Activated T-cell treated with anti-CD3 and anti-CD28 coated beads, Interleukin-2, amount 50 U/mL, for 4 hours (primary cell): ENCODE measurements around the gene SAMSN1. TPM values are rescaled to one million over a fixed set of nuclear protein-coding genes. Genes with fewer than 3 reads are reported as not detected.

Experiments used
- ATAC-seq, 2 donors: fragments of 200-7000 bp; cut with Tn5 transposase; one replicate each; pipeline ENCODE4 v1.10.0; 2021
- DNase-seq: peaks from one replicate; pipeline ENCODE4 v3.0.0-alpha.2; 2020
- H3K27me3 Mint-ChIP-seq: one replicate; pipeline ENCODE4 v1.8.0; 2021; ENCODE audit warnings: low read depth, mixed read lengths
- H3K36me3 Mint-ChIP-seq: one replicate; pipeline ENCODE4 v1.8.0; 2022; ENCODE audit warnings: mixed read lengths; ENCODE audit not compliant: insufficient read depth
- H3K4me1 Mint-ChIP-seq: one replicate; pipeline ENCODE4 v1.8.0; 2021; ENCODE audit warnings: low read depth, mixed read lengths
- H3K4me3 Mint-ChIP-seq: one replicate; pipeline ENCODE4 v1.8.0; 2021; ENCODE audit warnings: mild to moderate bottlenecking, moderate library complexity, mixed read lengths
- H3K9me3 Mint-ChIP-seq: one replicate; pipeline ENCODE4 v1.8.0; 2021; ENCODE audit warnings: mixed read lengths
- total RNA-seq, 3 donors: library from RNA; stranded (reverse); gene quantifications; one replicate each; pipeline ENCODE4 v1.2.1, GENCODE V29; 2021

Gene SAMSN1
- 100 to 1,000 TPM in 1 of 3 donors, 10 to 100 TPM in 2; 54.0 to 107 (median 73.5) TPM for total RNA-seq

- DNase-seq, result peak; percentile 58
- H3K27me3 Mint-ChIP-seq, result no peaks in the 10 kb centered on the region
- H3K4me3 Mint-ChIP-seq, result peak within 1 kb of the TSS; percentile 94
- peaks cover 16% of the 10 kb centered on the region for H3K36me3 Mint-ChIP-seq
- H3K4me1 Mint-ChIP-seq, result peaks cover 58% of the 10 kb centered on the region
- peak; percentile 86 to 88 for ATAC-seq
- H3K9me3 Mint-ChIP-seq, result no peaks in the 10 kb centered on the region
Measured at GRCh38 chr21:14545906-14546480, at the start of gene SAMSN1. Gene SAMSN1, minus strand, starts transcription at chr21:14546315. Its CDS starts 54 bp downstream, at chr21:14546261.

- Mint-ChIP-seq H3K9me3 (peaks cover 22% of the 10 kb centered on the region), H3K27me3 (no peaks in the 10 kb centered on the region), H3K4me1 (peaks cover 18% of the 10 kb centered on the region), H3K36me3 (peaks cover 2% of the 10 kb centered on the region), H3K4me3 (no peak overlapping the region)
- DNase-seq (no peak), ATAC-seq (no peak)
Measured at GRCh38 chr21:14595449-14595848, 49.3 kb upstream of the SAMSN1 start.

- Mint-ChIP-seq H3K36me3 (peaks cover 2% of the 10 kb centered on the region), H3K27me3 (no peaks in the 10 kb centered on the region), H3K4me1 (peaks cover 21% of the 10 kb centered on the region), H3K9me3 (peaks cover 22% of the 10 kb centered on the region), H3K4me3 (no peak overlapping the region)
- DNase-seq, result no peak
- ATAC-seq, result no peak
Measured at GRCh38 chr21:14594967-14595366, 48.9 kb upstream of the SAMSN1 start.

GRCh38 chr21:14593230-14593629 lies 47.1 kb upstream of the SAMSN1 start:
- Mint-ChIP-seq H3K36me3 (peaks cover 2% of the 10 kb centered on the region), H3K4me3 (no peak overlapping the region), H3K9me3 (peaks cover 22% of the 10 kb centered on the region), H3K4me1 (peaks cover 29% of the 10 kb centered on the region), H3K27me3 (no peaks in the 10 kb centered on the region)
- DNase-seq (no peak), ATAC-seq (no peak)

- H3K27me3 Mint-ChIP-seq, result no peaks in the 10 kb centered on the region
- H3K4me3 Mint-ChIP-seq, result no peak overlapping the region
- peaks cover 22% of the 10 kb centered on the region for H3K9me3 Mint-ChIP-seq
- no peak for ATAC-seq
- no peak for DNase-seq
- H3K36me3 Mint-ChIP-seq, result peaks cover 2% of the 10 kb centered on the region
- peaks cover 29% of the 10 kb centered on the region for H3K4me1 Mint-ChIP-seq
Measured at GRCh38 chr21:14592296-14593000, 46.3 kb upstream of the SAMSN1 start.

GRCh38 chr21:14591882-14592281 lies 45.8 kb upstream of the SAMSN1 start:
- H3K4me3 Mint-ChIP-seq, result no peak overlapping the region
- peak in 1 of 2 donors; percentile 48 for ATAC-seq
- H3K4me1 Mint-ChIP-seq, result peaks cover 29% of the 10 kb centered on the region
- H3K36me3 Mint-ChIP-seq, result no peaks in the 10 kb centered on the region
- no peaks in the 10 kb centered on the region for H3K27me3 Mint-ChIP-seq
- DNase-seq, result no peak
- H3K9me3 Mint-ChIP-seq, result peaks cover 19% of the 10 kb centered on the region

- ATAC-seq (peak in 1 of 2 donors; percentile 56), DNase-seq (no peak)
- Mint-ChIP-seq H3K27me3 (no peaks in the 10 kb centered on the region), H3K9me3 (peaks cover 14% of the 10 kb centered on the region), H3K4me1 (peaks cover 33% of the 10 kb centered on the region), H3K36me3 (no peaks in the 10 kb centered on the region), H3K4me3 (peak overlapping the region; percentile 2)
Measured at GRCh38 chr21:14591377-14591776, 45.3 kb upstream of the SAMSN1 start.

- Mint-ChIP-seq H3K9me3 (peaks cover 5% of the 10 kb centered on the region), H3K4me3 (peak overlapping the region; percentile 59)
- ATAC-seq, result peak; percentile 84 to 87
Measured at GRCh38 chr21:14589855-14590563, 43.9 kb upstream of the SAMSN1 start.

GRCh38 chr21:14587266-14587665 lies 41.2 kb upstream of the SAMSN1 start:
- Mint-ChIP-seq H3K4me1 (peaks cover 49% of the 10 kb centered on the region), H3K9me3 (no peaks in the 10 kb centered on the region), H3K4me3 (no peak overlapping the region), H3K36me3 (no peaks in the 10 kb centered on the region), H3K27me3 (no peaks in the 10 kb centered on the region)
- ATAC-seq (no peak), DNase-seq (no peak)

More at GRCh38 chr21:14589855-14590563, 43.9 kb upstream of the SAMSN1 start:
- H3K4me1 Mint-ChIP-seq, result peaks cover 36% of the 10 kb centered on the region
- no peaks in the 10 kb centered on the region for H3K36me3 Mint-ChIP-seq
- DNase-seq, result no peak
- H3K27me3 Mint-ChIP-seq, result no peaks in the 10 kb centered on the region

GRCh38 chr21:14585122-14585521 lies 39.0 kb upstream of the SAMSN1 start:
- H3K4me1 Mint-ChIP-seq, result peaks cover 45% of the 10 kb centered on the region
- no peak overlapping the region for H3K4me3 Mint-ChIP-seq
- no peaks in the 10 kb centered on the region for H3K36me3 Mint-ChIP-seq
- no peaks in the 10 kb centered on the region for H3K9me3 Mint-ChIP-seq
- DNase-seq, result no peak
- H3K27me3 Mint-ChIP-seq, result no peaks in the 10 kb centered on the region
- no peak for ATAC-seq

GRCh38 chr21:14584357-14585095 lies 38.4 kb upstream of the SAMSN1 start:
- H3K4me1 Mint-ChIP-seq, result peaks cover 43% of the 10 kb centered on the region
- DNase-seq, result no peak
- no peak overlapping the region for H3K4me3 Mint-ChIP-seq
- no peaks in the 10 kb centered on the region for H3K9me3 Mint-ChIP-seq
- H3K36me3 Mint-ChIP-seq, result no peaks in the 10 kb centered on the region
- H3K27me3 Mint-ChIP-seq, result no peaks in the 10 kb centered on the region
- ATAC-seq, result no peak

GRCh38 chr21:14583629-14584255 lies 37.6 kb upstream of the SAMSN1 start:
- H3K36me3 Mint-ChIP-seq, result no peaks in the 10 kb centered on the region
- no peak for DNase-seq
- no peak for ATAC-seq
- no peak overlapping the region for H3K4me3 Mint-ChIP-seq
- no peaks in the 10 kb centered on the region for H3K27me3 Mint-ChIP-seq
- H3K9me3 Mint-ChIP-seq, result no peaks in the 10 kb centered on the region
- H3K4me1 Mint-ChIP-seq, result peaks cover 42% of the 10 kb centered on the region

GRCh38 chr21:14582934-14583628 lies 37.0 kb upstream of the SAMSN1 start:
- peaks cover 42% of the 10 kb centered on the region for H3K4me1 Mint-ChIP-seq
- ATAC-seq (no peak), DNase-seq (no peak)
- H3K9me3 Mint-ChIP-seq, result no peaks in the 10 kb centered on the region
- H3K36me3 Mint-ChIP-seq, result no peaks in the 10 kb centered on the region
- H3K4me3 Mint-ChIP-seq, result no peak overlapping the region
- no peaks in the 10 kb centered on the region for H3K27me3 Mint-ChIP-seq
